ENCODE measurements around the gene FZD1. TPM values are rescaled to one million over a fixed set of nuclear protein-coding genes. Genes with fewer than 3 reads are reported as not detected.

FZD1 gene
- total RNA-seq, 1 donor from 2014 or later, result 16.5 TPM

- intact Hi-C loops (cut with DNase I), result no loop called here
- H3K4me1 ChIP-seq, result peaks cover 30% of the 10 kb centered on the region
- H3K9me3 ChIP-seq, result no peaks in the 10 kb centered on the region
- H3K36me3 ChIP-seq, result no peaks in the 10 kb centered on the region
- TF ChIP-seq CTCF (IDR thresholded peaks at IDR 0.05) (no peak), POLR2AphosphoS5 (IDR thresholded peaks at IDR 0.05; ENCODE audit: insufficient read depth in 1 of 2, low read depth in 1 of 2) (peak in 1 of 2 donors; percentile 89)
- H3K27ac ChIP-seq, result peak overlapping the region; percentile 40
- no peaks in the 10 kb centered on the region for H3K27me3 ChIP-seq
- H3K4me3 ChIP-seq, result no peak overlapping the region
- no peak for DNase-seq (ENCODE audit: extremely low spot score in 2 of 2)
These were observed 23.8 kb upstream of the FZD1 start for GRCh38 chr7:91240376-91240941.

- intact Hi-C loops (cut with DNase I), result no loop called here
- Histone ChIP-seq H3K27ac (peak overlapping the region; percentile 40), H3K4me1 (peaks cover 30% of the 10 kb centered on the region), H3K9me3 (no peaks in the 10 kb centered on the region), H3K27me3 (no peaks in the 10 kb centered on the region), H3K4me3 (no peak overlapping the region), H3K36me3 (no peaks in the 10 kb centered on the region)
- DNase-seq (ENCODE audit: extremely low spot score in 2 of 2), result no peak
- TF ChIP-seq POLR2AphosphoS5 (IDR thresholded peaks at IDR 0.05; ENCODE audit: insufficient read depth in 1 of 2, low read depth in 1 of 2) (peak in 1 of 2 donors; percentile 26), CTCF (IDR thresholded peaks at IDR 0.05) (no peak), POLR2A (IDR thresholded peaks at IDR 0.05) (no peak)
These were observed 22.0 kb upstream of the FZD1 start for GRCh38 chr7:91242097-91242844.

GRCh38 chr7:91243591-91244301 lies 20.5 kb upstream of the FZD1 start:
- DNase-seq (ENCODE audit: extremely low spot score in 2 of 2), result no peak
- Histone ChIP-seq H3K4me1 (peaks cover 37% of the 10 kb centered on the region), H3K4me3 (no peak overlapping the region), H3K27ac (no peak overlapping the region), H3K27me3 (no peaks in the 10 kb centered on the region), H3K9me3 (no peaks in the 10 kb centered on the region), H3K36me3 (no peaks in the 10 kb centered on the region)
- TF ChIP-seq POLR2A (IDR thresholded peaks at IDR 0.05) (no peak), CTCF (IDR thresholded peaks at IDR 0.05) (no peak), POLR2AphosphoS5 (IDR thresholded peaks at IDR 0.05; ENCODE audit: insufficient read depth in 1 of 2, low read depth in 1 of 2) (no peak)
- intact Hi-C loops (cut with DNase I), result no loop called here

- intact Hi-C loops (cut with DNase I), result no loop called here
- H3K9me3 ChIP-seq, result no peaks in the 10 kb centered on the region
- TF ChIP-seq POLR2AphosphoS5 (IDR thresholded peaks at IDR 0.05; ENCODE audit: insufficient read depth in 1 of 2, low read depth in 1 of 2) (no peak), CTCF (IDR thresholded peaks at IDR 0.05) (no peak), POLR2A (IDR thresholded peaks at IDR 0.05) (no peak)
- H3K27ac ChIP-seq, result no peak overlapping the region
- no peak overlapping the region for H3K4me3 ChIP-seq
- H3K4me1 ChIP-seq, result peaks cover 28% of the 10 kb centered on the region
- DNase-seq (ENCODE audit: extremely low spot score in 2 of 2), result no peak
- no peaks in the 10 kb centered on the region for H3K36me3 ChIP-seq
- no peaks in the 10 kb centered on the region for H3K27me3 ChIP-seq
These were observed 16.7 kb upstream of the FZD1 start for GRCh38 chr7:91247500-91247899.

Measured in vagina (tissue), 2 donors.